ENCODE measurements around the gene CDC40. TPM values are rescaled to one million over a fixed set of nuclear protein-coding genes. Genes with fewer than 3 reads are reported as not detected.

CDC40 gene
- total RNA-seq, 1 donor from 2014 or later: 40.1 TPM

DNA sequence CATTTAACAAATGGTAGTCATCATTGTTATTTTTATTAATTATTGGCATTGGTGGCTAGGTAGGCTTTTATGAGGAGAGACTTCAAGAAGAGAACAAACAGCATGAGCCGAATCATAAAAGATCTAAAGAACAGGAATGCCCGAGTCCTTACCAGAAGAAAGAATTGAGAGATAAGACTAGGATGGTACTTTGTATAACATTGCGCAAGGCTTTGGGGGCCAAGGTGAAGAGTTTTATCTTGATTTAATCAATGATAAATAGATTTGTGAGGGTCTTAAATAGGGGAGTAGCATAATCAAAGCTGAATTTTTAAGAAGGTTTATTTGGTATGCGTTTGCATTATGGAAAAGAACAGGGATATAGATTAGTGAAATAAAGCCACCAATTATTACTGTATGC lies 15.4 kb downstream of the CDC40 start:
- Histone ChIP-seq H3K27me3 (no peaks in the 10 kb centered on the region), H3K79me2 (ENCODE audit: low read depth) (peaks cover 42% of the 10 kb centered on the region), H3K9me3 (ENCODE audit: low read depth) (no peaks in the 10 kb centered on the region), H3K9ac (no peak overlapping the region), H3K27ac (no peak overlapping the region), H4K20me1 (ENCODE audit: low read depth) (peaks cover 11% of the 10 kb centered on the region), H3F3A (ENCODE audit: low read depth) (no peaks in the 10 kb centered on the region), H3K4me2 (no peak overlapping the region), H3K4me3 (no peak overlapping the region), H2AFZ (replicated peaks) (no peak overlapping the region), H3K4me1 (no peaks in the 10 kb centered on the region), H3K36me3 (peaks cover 4% of the 10 kb centered on the region)
- H3K4me1 Mint-ChIP-seq: peaks cover 2% of the 10 kb centered on the region
- no peaks in the 10 kb centered on the region for H3K27me3 Mint-ChIP-seq (ENCODE audit: insufficient read depth, low read depth)
- no peak overlapping the region for H3K4me3 Mint-ChIP-seq
- no peak overlapping the region for H3K27ac Mint-ChIP-seq
- DNase-seq (ENCODE audit: low spot score): no peak
- TF ChIP-seq, protein P1, sequence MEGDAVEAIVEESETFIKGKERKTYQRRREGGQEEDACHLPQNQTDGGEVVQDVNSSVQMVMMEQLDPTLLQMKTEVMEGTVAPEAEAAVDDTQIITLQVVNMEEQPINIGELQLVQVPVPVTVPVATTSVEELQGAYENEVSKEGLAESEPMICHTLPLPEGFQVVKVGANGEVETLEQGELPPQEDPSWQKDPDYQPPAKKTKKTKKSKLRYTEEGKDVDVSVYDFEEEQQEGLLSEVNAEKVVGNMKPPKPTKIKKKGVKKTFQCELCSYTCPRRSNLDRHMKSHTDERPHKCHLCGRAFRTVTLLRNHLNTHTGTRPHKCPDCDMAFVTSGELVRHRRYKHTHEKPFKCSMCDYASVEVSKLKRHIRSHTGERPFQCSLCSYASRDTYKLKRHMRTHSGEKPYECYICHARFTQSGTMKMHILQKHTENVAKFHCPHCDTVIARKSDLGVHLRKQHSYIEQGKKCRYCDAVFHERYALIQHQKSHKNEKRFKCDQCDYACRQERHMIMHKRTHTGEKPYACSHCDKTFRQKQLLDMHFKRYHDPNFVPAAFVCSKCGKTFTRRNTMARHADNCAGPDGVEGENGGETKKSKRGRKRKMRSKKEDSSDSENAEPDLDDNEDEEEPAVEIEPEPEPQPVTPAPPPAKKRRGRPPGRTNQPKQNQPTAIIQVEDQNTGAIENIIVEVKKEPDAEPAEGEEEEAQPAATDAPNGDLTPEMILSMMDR (IDR thresholded peaks at IDR 0.05): no peak
- TF ChIP-seq EZH2phosphoT487 (IDR thresholded peaks at IDR 0.05): no peak
- no peak for TF ChIP-seq EZH2 (IDR thresholded peaks at IDR 0.05)
- H3K9me3 Mint-ChIP-seq: no peaks in the 10 kb centered on the region
- peaks cover 9% of the 10 kb centered on the region for H3K36me3 Mint-ChIP-seq

DNA sequence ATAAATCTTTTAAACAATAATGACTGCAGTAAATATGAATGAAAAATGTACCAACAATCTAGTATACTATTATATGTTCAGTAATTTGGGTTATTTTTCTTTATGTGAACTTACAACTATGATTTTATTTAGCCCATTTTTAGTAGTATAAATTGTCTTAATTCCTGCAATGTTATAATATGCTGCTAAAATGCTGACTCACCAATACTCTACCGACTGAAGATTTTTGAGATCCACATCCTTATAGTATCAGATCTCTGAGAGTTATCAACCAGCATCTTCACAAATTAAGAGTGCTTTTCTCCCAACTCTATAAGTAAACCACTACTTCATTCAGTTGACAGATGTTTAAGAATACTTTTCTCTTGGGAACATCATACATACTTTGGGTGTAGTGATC lies 16.6 kb downstream of the CDC40 start:
- no peaks in the 10 kb centered on the region for H3F3A ChIP-seq (ENCODE audit: low read depth)
- peaks cover 10% of the 10 kb centered on the region for H4K20me1 ChIP-seq (ENCODE audit: low read depth)
- no peaks in the 10 kb centered on the region for H3K9me3 ChIP-seq (ENCODE audit: low read depth)
- DNase-seq (ENCODE audit: low spot score): no peak
- Mint-ChIP-seq H3K27ac (no peak overlapping the region), H3K27me3 (ENCODE audit: insufficient read depth, low read depth) (no peaks in the 10 kb centered on the region), H3K4me3 (no peak overlapping the region), H3K4me1 (peaks cover 9% of the 10 kb centered on the region), H3K36me3 (peaks cover 9% of the 10 kb centered on the region), H3K9me3 (no peaks in the 10 kb centered on the region)
- H3K79me2 ChIP-seq (ENCODE audit: low read depth): peaks cover 30% of the 10 kb centered on the region
- H3K36me3 ChIP-seq: peaks cover 4% of the 10 kb centered on the region
- no peak for TF ChIP-seq EZH2 (IDR thresholded peaks at IDR 0.05)
- TF ChIP-seq, protein P1 (IDR thresholded peaks at IDR 0.05): no peak
- no peak overlapping the region for H3K4me2 ChIP-seq
- H3K9ac ChIP-seq: no peak overlapping the region
- H2AFZ ChIP-seq (replicated peaks): no peak overlapping the region
- no peak overlapping the region for H3K27ac ChIP-seq
- no peak overlapping the region for H3K4me3 ChIP-seq
- H3K4me1 ChIP-seq: no peaks in the 10 kb centered on the region
- H3K27me3 ChIP-seq: no peaks in the 10 kb centered on the region

DNA sequence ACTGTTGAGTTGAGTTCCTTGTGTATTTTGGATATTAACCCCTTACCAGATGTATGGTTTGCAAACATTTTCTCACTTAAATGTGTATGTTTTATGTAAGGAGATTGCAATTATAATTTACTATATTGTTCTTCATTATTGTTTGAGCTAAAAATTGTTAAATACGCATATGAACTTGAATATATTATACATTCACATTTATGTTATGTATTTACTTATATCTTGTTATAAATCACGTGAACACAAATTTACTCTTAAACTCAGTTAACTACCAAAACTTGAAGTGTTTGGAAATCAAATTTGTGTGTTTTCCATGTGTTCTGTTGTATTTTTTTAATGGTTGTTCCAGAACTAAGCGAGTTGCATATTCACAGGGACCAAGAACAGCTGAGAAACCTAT lies 18.3 kb downstream of the CDC40 start:
- Mint-ChIP-seq H3K4me3 (no peak overlapping the region), H3K4me1 (peaks cover 9% of the 10 kb centered on the region), H3K27ac (no peak overlapping the region), H3K36me3 (peaks cover 9% of the 10 kb centered on the region), H3K27me3 (ENCODE audit: insufficient read depth, low read depth) (no peaks in the 10 kb centered on the region), H3K9me3 (no peaks in the 10 kb centered on the region)
- H3K9me3 ChIP-seq (ENCODE audit: low read depth): no peaks in the 10 kb centered on the region
- H3K27me3 ChIP-seq: no peaks in the 10 kb centered on the region
- no peak for DNase-seq (ENCODE audit: low spot score)
- H3K4me1 ChIP-seq: no peaks in the 10 kb centered on the region
- H2AFZ ChIP-seq (replicated peaks): no peak overlapping the region
- peaks cover 4% of the 10 kb centered on the region for H3K36me3 ChIP-seq
- no peak overlapping the region for H3K4me3 ChIP-seq
- H4K20me1 ChIP-seq (ENCODE audit: low read depth): peaks cover 3% of the 10 kb centered on the region
- peaks cover 22% of the 10 kb centered on the region for H3K79me2 ChIP-seq (ENCODE audit: low read depth)
- no peak overlapping the region for H3K9ac ChIP-seq
- TF ChIP-seq EZH2phosphoT487 (IDR thresholded peaks at IDR 0.05) (no peak), EZH2 (IDR thresholded peaks at IDR 0.05) (no peak)
- TF ChIP-seq, protein P1 (IDR thresholded peaks at IDR 0.05): no peak
- H3F3A ChIP-seq (ENCODE audit: low read depth): no peaks in the 10 kb centered on the region
- H3K4me2 ChIP-seq: no peak overlapping the region
- H3K27ac ChIP-seq: no peak overlapping the region

Data from neural progenitor cell (in vitro differentiated cells).